ENCODE measurements around the gene BACH2.
"Not testable (repeated sequence)": the region's sequence is repeated elsewhere in the genome, so short reads cannot be mapped to it uniquely, and the experiment has no call there.

- TF ChIP-seq CTCF (optimal IDR thresholded peaks at IDR 0.05 in 1 of 3, IDR thresholded peaks at IDR 0.05 in 1 of 3, conservative IDR thresholded peaks at IDR 0.05 in 1 of 3; ENCODE audit: extremely low read depth in 1 of 3, insufficient read depth in 2 of 3, low read length in 3 of 3); EZH2 (IDR thresholded peaks at IDR 0.05; ENCODE audit: low read length): not testable (repeated sequence)
Measured at GRCh38 chr6:89910001-89910901, 386.4 kb downstream of the BACH2 start.

Measured in keratinocyte (primary cell).